A549 treated with AZD2906 at 1 μM for 4 hours (cell line): ENCODE data around the gene USP17L12. TPM values are rescaled to one million over a fixed set of nuclear protein-coding genes. Genes with fewer than 3 reads are reported as not detected.

Experiments
- total RNA-seq: library from RNA; stranded (reverse); fragments of 200-300 nt; extraction: Qiagen RNA extraction; gene quantifications from 5 replicates; pipeline ENCODE4 v1.2.3, GENCODE V29; 2022

Gene USP17L12
- total RNA-seq, result not detected in 5 replicates

GRCh38 chr4:9219852-9220251 lies at the start of gene USP17L12:
Gene USP17L12 (plus strand): TSS chr4:9220152. CDS start chr4:9220152, 0 bp downstream.

GRCh38 chr4:9210357-9210756 lies 9.6 kb upstream of the USP17L12 start, which contains the start of gene USP17L10:
Gene USP17L10 (plus strand): TSS chr4:9210657. CDS start chr4:9210657, 0 bp downstream.

GRCh38 chr4:9215105-9215504 lies 4.8 kb upstream of the USP17L12 start, which contains the start of gene USP17L11:
Gene USP17L11 (plus strand): TSS chr4:9215405. CDS start chr4:9215405, 0 bp downstream.

DNA sequence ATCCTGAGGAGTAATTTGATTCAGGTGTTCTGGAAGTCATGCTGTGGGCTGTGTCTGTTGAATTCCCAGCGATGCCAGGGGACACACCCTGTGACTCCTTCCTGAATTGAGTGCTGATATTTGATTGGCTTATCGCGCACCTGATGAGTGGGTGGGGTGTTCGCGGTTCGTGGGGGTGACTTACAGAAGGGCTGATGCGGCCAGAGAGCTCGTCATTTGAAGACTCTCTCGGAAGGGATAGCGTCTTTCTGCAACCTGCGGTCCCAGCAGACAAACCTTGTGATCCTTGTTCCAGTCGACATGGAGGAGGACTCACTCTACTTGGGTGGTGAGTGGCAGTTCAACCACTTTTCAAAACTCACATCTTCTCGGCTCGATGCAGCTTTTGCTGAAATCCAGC lies 4.6 kb downstream of the USP17L12 start, which contains the start of gene USP17L13:
USP17L13 (plus strand) TSS at position 301 of the 400 bp plus-strand sequence; CDS start at position 301, 0 bp downstream.

GRCh38 chr4:9234085-9234484 lies 14.1 kb downstream of the USP17L12 start, which contains the start of gene USP17L15:
Gene USP17L15 (plus strand): TSS chr4:9234385. CDS start chr4:9234385, 0 bp downstream.

GRCh38 chr4:9243579-9243978 lies 23.6 kb downstream of the USP17L12 start, which contains the start of gene USP17L17:
Gene USP17L17 (plus strand): TSS chr4:9243879. CDS start chr4:9243879, 0 bp downstream.

GRCh38 chr4:9247953-9248680 lies 28.2 kb downstream of the USP17L12 start, which contains the start of gene USP17L18:
Gene USP17L18 (plus strand): TSS chr4:9248630. CDS start chr4:9248630, 0 bp downstream.

DNA sequence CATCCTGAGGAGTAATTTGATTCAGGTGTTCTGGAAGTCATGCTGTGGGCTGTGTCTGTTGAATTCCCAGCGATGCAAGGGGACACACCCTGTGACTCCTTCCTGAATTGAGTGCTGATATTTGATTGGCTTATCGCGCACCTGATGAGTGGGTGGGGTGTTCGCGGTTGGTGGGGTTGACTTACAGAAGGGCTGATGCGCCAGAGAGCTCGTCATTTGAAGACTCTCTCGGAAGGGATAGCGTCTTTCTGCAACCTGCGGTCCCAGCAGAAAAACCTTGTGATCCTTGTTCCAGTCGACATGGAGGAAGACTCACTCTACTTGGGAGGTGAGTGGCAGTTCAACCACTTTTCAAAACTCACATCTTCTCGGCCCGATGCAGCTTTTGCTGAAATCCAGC lies 33.1 kb downstream of the USP17L12 start, which contains the start of gene USP17L19:
USP17L19 (plus strand) TSS at position 301 of the 400 bp plus-strand sequence; CDS start at position 301, 0 bp downstream.

GRCh38 chr4:9257824-9258223 lies 37.9 kb downstream of the USP17L12 start, which contains the start of gene USP17L20:
Gene USP17L20 (plus strand): TSS chr4:9258124. CDS start chr4:9258124, 0 bp downstream.

GRCh38 chr4:9262572-9262971 lies 42.6 kb downstream of the USP17L12 start, which contains the start of gene USP17L21:
Gene USP17L21 (plus strand): TSS chr4:9262872. CDS start chr4:9262872, 0 bp downstream.

DNA sequence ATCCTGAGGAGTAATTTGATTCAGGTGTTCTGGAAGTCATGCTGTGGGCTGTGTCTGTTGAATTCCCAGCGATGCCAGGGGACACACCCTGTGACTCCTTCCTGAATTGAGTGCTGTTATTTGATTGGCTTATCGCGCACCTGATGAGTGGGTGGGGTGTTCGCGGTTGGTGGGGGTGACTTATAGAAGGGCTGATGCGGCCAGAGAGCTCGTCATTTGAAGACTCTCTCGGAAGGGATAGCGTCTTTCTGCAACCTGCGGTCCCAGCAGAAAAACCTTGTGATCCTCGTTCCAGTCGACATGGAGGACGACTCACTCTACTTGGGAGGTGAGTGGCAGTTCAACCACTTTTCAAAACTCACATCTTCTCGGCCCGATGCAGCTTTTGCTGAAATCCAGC lies 47.4 kb downstream of the USP17L12 start, which contains the start of gene USP17L22:
USP17L22 (plus strand) TSS at position 301 of the 400 bp plus-strand sequence; CDS start at position 301, 0 bp downstream.

Other genes with a start within 250 kb of the USP17L12 start
- 0.02 to 0.06 TPM in 2 of 5 replicates, not detected in the others for gene FAM90A26, start 49.7 kb upstream of the USP17L12 start, total RNA-seq
- not detected in 5 replicates for gene USP17L10, start 9.5 kb upstream of the USP17L12 start, total RNA-seq
- not detected in 5 replicates for gene USP17L11, start 4.7 kb upstream of the USP17L12 start, total RNA-seq
- gene USP17L13, start 4.7 kb downstream of the USP17L12 start, total RNA-seq, result not detected in 5 replicates
- 0.03 TPM in 1 of 5 replicates, not detected in the others for gene USP17L15, start 14.2 kb downstream of the USP17L12 start, total RNA-seq
- gene USP17L17, start 23.7 kb downstream of the USP17L12 start, total RNA-seq, result not detected in 5 replicates
- gene USP17L18, start 28.5 kb downstream of the USP17L12 start, total RNA-seq, result not detected in 5 replicates
- not detected in 5 replicates for gene USP17L19, start 33.2 kb downstream of the USP17L12 start, total RNA-seq
- gene USP17L20, start 38.0 kb downstream of the USP17L12 start, total RNA-seq, result not detected in 5 replicates
- not detected in 5 replicates for gene USP17L21, start 42.7 kb downstream of the USP17L12 start, total RNA-seq
- gene USP17L22, start 47.5 kb downstream of the USP17L12 start, total RNA-seq, result not detected in 5 replicates
- gene USP17L24, start 105.0 kb downstream of the USP17L12 start, total RNA-seq, result not detected in 5 replicates
- gene USP17L25, start 109.8 kb downstream of the USP17L12 start, total RNA-seq, result not detected in 5 replicates
- not detected in 5 replicates for gene USP17L26, start 114.5 kb downstream of the USP17L12 start, total RNA-seq
- gene USP17L5, start 119.3 kb downstream of the USP17L12 start, total RNA-seq, result not detected in 5 replicates
- not detected in 5 replicates for gene USP17L27, start 124.0 kb downstream of the USP17L12 start, total RNA-seq
- gene USP17L28, start 128.7 kb downstream of the USP17L12 start, total RNA-seq, result not detected in 5 replicates
- not detected in 5 replicates for gene USP17L29, start 133.5 kb downstream of the USP17L12 start, total RNA-seq
- not detected in 5 replicates for gene USP17L30, start 143.0 kb downstream of the USP17L12 start, total RNA-seq
- gene DEFB131A, start 224.3 kb downstream of the USP17L12 start, total RNA-seq, result not detected in 5 replicates